ENCODE results near the gene TEX51.

The TEX51 gene

GRCh38 chr2:126891681-126892500 lies 6.8 kb upstream of the TEX51 start:
- no peak overlapping the region for H3K4me3 ChIP-seq (ENCODE audit: extremely low read depth, insufficient read depth, low read length, poor library complexity, severe bottlenecking)
- H3K36me3 ChIP-seq (ENCODE audit: control insufficient read depth, insufficient read depth, low read length), result no peaks in the 10 kb centered on the region
- H3K9me3 ChIP-seq (ENCODE audit: control insufficient read depth, low read length), result no peaks in the 10 kb centered on the region
- no peaks in the 10 kb centered on the region for H3K4me1 ChIP-seq (ENCODE audit: control insufficient read depth, insufficient read depth, low read length, poor library complexity, severe bottlenecking)
- no peak overlapping the region for H3K27ac ChIP-seq (ENCODE audit: low read depth, low read length, severe bottlenecking)
- 76 to 79% methylated on average over 10 of the region's 10 CpGs for WGBS, 2 experiments (ENCODE audit: insufficient coverage in 2 of 2)

GRCh38 chr2:126893153-126893552 lies 5.5 kb upstream of the TEX51 start:
- Histone ChIP-seq H3K4me1 (ENCODE audit: control insufficient read depth, insufficient read depth, low read length, poor library complexity, severe bottlenecking) (no peaks in the 10 kb centered on the region), H3K9me3 (ENCODE audit: control insufficient read depth, low read length) (no peaks in the 10 kb centered on the region), H3K36me3 (ENCODE audit: control insufficient read depth, insufficient read depth, low read length) (no peaks in the 10 kb centered on the region), H3K27ac (ENCODE audit: low read depth, low read length, severe bottlenecking) (no peak overlapping the region), H3K4me3 (ENCODE audit: extremely low read depth, insufficient read depth, low read length, poor library complexity, severe bottlenecking) (no peak overlapping the region)
- WGBS, 2 experiments (ENCODE audit: insufficient coverage in 2 of 2), result 88 to 89% methylated on average over 3 to 4 of the region's 4 CpGs

- no peak overlapping the region for H3K4me3 ChIP-seq (ENCODE audit: extremely low read depth, insufficient read depth, low read length, poor library complexity, severe bottlenecking)
- H3K27ac ChIP-seq (ENCODE audit: low read depth, low read length, severe bottlenecking), result no peak overlapping the region
- H3K9me3 ChIP-seq (ENCODE audit: control insufficient read depth, low read length), result no peaks in the 10 kb centered on the region
- no peaks in the 10 kb centered on the region for H3K36me3 ChIP-seq (ENCODE audit: control insufficient read depth, insufficient read depth, low read length)
- no peaks in the 10 kb centered on the region for H3K4me1 ChIP-seq (ENCODE audit: control insufficient read depth, insufficient read depth, low read length, poor library complexity, severe bottlenecking)
Observed at GRCh38 chr2:126893606-126894005, 5.1 kb upstream of the TEX51 start.

GRCh38 chr2:126894082-126894481 lies 4.6 kb upstream of the TEX51 start:
- no peaks in the 10 kb centered on the region for H3K36me3 ChIP-seq (ENCODE audit: control insufficient read depth, insufficient read depth, low read length)
- no peak overlapping the region for H3K27ac ChIP-seq (ENCODE audit: low read depth, low read length, severe bottlenecking)
- H3K4me1 ChIP-seq (ENCODE audit: control insufficient read depth, insufficient read depth, low read length, poor library complexity, severe bottlenecking), result no peaks in the 10 kb centered on the region
- H3K4me3 ChIP-seq (ENCODE audit: extremely low read depth, insufficient read depth, low read length, poor library complexity, severe bottlenecking), result no peak overlapping the region
- WGBS, 2 experiments (ENCODE audit: insufficient coverage in 2 of 2), result 100% methylated on average over 1 of the region's 1 CpG
- H3K9me3 ChIP-seq (ENCODE audit: control insufficient read depth, low read length), result no peaks in the 10 kb centered on the region

- Histone ChIP-seq H3K4me1 (ENCODE audit: control insufficient read depth, insufficient read depth, low read length, poor library complexity, severe bottlenecking) (no peaks in the 10 kb centered on the region), H3K4me3 (ENCODE audit: extremely low read depth, insufficient read depth, low read length, poor library complexity, severe bottlenecking) (no peak overlapping the region), H3K27ac (ENCODE audit: low read depth, low read length, severe bottlenecking) (no peak overlapping the region), H3K9me3 (ENCODE audit: control insufficient read depth, low read length) (no peaks in the 10 kb centered on the region), H3K36me3 (ENCODE audit: control insufficient read depth, insufficient read depth, low read length) (no peaks in the 10 kb centered on the region)
- WGBS, 2 experiments (ENCODE audit: insufficient coverage in 2 of 2), result 78 to 94% methylated on average over 8 to 9 of the region's 9 CpGs
Observed at GRCh38 chr2:126894585-126895182, 4.0 kb upstream of the TEX51 start.

GRCh38 chr2:126895336-126895735 lies 3.4 kb upstream of the TEX51 start:
- H3K9me3 ChIP-seq (ENCODE audit: control insufficient read depth, low read length), result no peaks in the 10 kb centered on the region
- H3K4me3 ChIP-seq (ENCODE audit: extremely low read depth, insufficient read depth, low read length, poor library complexity, severe bottlenecking), result no peak overlapping the region
- no peaks in the 10 kb centered on the region for H3K4me1 ChIP-seq (ENCODE audit: control insufficient read depth, insufficient read depth, low read length, poor library complexity, severe bottlenecking)
- H3K27ac ChIP-seq (ENCODE audit: low read depth, low read length, severe bottlenecking), result no peak overlapping the region
- WGBS, 2 experiments (ENCODE audit: insufficient coverage in 2 of 2), result 57 to 63% methylated on average over 4 of the region's 4 CpGs
- no peaks in the 10 kb centered on the region for H3K36me3 ChIP-seq (ENCODE audit: control insufficient read depth, insufficient read depth, low read length)

GRCh38 chr2:126896471-126896870 lies 2.2 kb upstream of the TEX51 start:
- H3K36me3 ChIP-seq (ENCODE audit: control insufficient read depth, insufficient read depth, low read length), result no peaks in the 10 kb centered on the region
- H3K4me1 ChIP-seq (ENCODE audit: control insufficient read depth, insufficient read depth, low read length, poor library complexity, severe bottlenecking), result no peaks in the 10 kb centered on the region
- 90% methylated on average over 3 of the region's 4 CpGs; no CpG with 5 or more reads in 1 of the 2 experiments for WGBS, 2 experiments (ENCODE audit: insufficient coverage in 2 of 2)
- no peak overlapping the region for H3K27ac ChIP-seq (ENCODE audit: low read depth, low read length, severe bottlenecking)
- H3K4me3 ChIP-seq (ENCODE audit: extremely low read depth, insufficient read depth, low read length, poor library complexity, severe bottlenecking), result no peak overlapping the region
- no peaks in the 10 kb centered on the region for H3K9me3 ChIP-seq (ENCODE audit: control insufficient read depth, low read length)

- Histone ChIP-seq H3K27ac (ENCODE audit: low read depth, low read length, severe bottlenecking) (no peak overlapping the region), H3K9me3 (ENCODE audit: control insufficient read depth, low read length) (no peaks in the 10 kb centered on the region), H3K4me1 (ENCODE audit: control insufficient read depth, insufficient read depth, low read length, poor library complexity, severe bottlenecking) (no peaks in the 10 kb centered on the region), H3K36me3 (ENCODE audit: control insufficient read depth, insufficient read depth, low read length) (no peaks in the 10 kb centered on the region), H3K4me3 (ENCODE audit: extremely low read depth, insufficient read depth, low read length, poor library complexity, severe bottlenecking) (no peak overlapping the region)
- 86% methylated on average over 2 of the region's 4 CpGs; no CpG with 5 or more reads in 1 of the 2 experiments for WGBS, 2 experiments (ENCODE audit: insufficient coverage in 2 of 2)
Observed at GRCh38 chr2:126899616-126900185, 1.0 kb downstream of the TEX51 start.

- Histone ChIP-seq H3K4me1 (ENCODE audit: control insufficient read depth, insufficient read depth, low read length, poor library complexity, severe bottlenecking) (no peaks in the 10 kb centered on the region), H3K36me3 (ENCODE audit: control insufficient read depth, insufficient read depth, low read length) (no peaks in the 10 kb centered on the region), H3K9me3 (ENCODE audit: control insufficient read depth, low read length) (no peaks in the 10 kb centered on the region), H3K4me3 (ENCODE audit: extremely low read depth, insufficient read depth, low read length, poor library complexity, severe bottlenecking) (no peak overlapping the region), H3K27ac (ENCODE audit: low read depth, low read length, severe bottlenecking) (no peak overlapping the region)
- WGBS, 2 experiments (ENCODE audit: insufficient coverage in 2 of 2), result 83 to 92% methylated on average over 6 to 7 of the region's 9 CpGs
Observed at GRCh38 chr2:126900646-126901319, 2.1 kb downstream of the TEX51 start.

- Histone ChIP-seq H3K36me3 (ENCODE audit: control insufficient read depth, insufficient read depth, low read length) (no peaks in the 10 kb centered on the region), H3K9me3 (ENCODE audit: control insufficient read depth, low read length) (no peaks in the 10 kb centered on the region), H3K4me1 (ENCODE audit: control insufficient read depth, insufficient read depth, low read length, poor library complexity, severe bottlenecking) (no peaks in the 10 kb centered on the region), H3K4me3 (ENCODE audit: extremely low read depth, insufficient read depth, low read length, poor library complexity, severe bottlenecking) (no peak overlapping the region), H3K27ac (ENCODE audit: low read depth, low read length, severe bottlenecking) (no peak overlapping the region)
- 100% methylated on average over 2 of the region's 2 CpGs for WGBS, 2 experiments (ENCODE audit: insufficient coverage in 2 of 2)
Observed at GRCh38 chr2:126901459-126901858, 2.8 kb downstream of the TEX51 start.

Measured in mesodermal cell (in vitro differentiated cells).